ENCODE data around the gene GRIN2A.

GRIN2A gene

DNA sequence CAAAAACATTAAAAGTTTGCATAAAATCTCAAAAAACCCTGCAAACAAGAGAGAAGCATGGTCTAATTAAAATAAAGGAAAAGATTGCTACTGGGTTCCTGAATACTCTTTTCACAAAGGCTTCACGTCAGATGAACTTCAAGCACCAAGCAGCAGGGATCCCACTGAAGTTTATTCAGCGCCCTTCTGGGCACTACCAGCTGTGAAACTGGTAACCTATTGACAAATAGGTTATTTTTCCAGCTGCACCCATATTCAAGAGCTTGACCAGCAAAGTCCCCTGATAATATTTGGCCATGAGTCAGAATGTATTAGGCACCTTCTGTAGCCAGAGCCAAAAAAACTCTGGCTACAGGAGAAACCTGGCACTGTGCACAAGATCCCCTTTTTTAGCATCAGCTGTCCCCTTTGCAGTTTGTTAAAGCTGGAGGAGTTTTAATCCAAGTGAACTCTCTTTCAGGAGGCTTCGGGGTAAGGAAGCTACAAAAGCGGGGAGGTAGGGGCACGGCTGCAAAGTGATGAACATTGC lies 60.3 kb downstream of the GRIN2A start:
- no peak for DNase-seq
- Histone ChIP-seq H3K27me3 (replicated peaks in 2 of 5; ENCODE audit: control insufficient read depth in 4 of 5, insufficient read depth in 5 of 5, low read length in 4 of 5) (peaks cover 0 to 32% (median 4%) of the 10 kb centered on the region in 5 experiments), H3K27ac (ENCODE audit: insufficient read depth in 1 of 2, low read depth in 1 of 2, low read length in 2 of 2, poor library complexity in 1 of 2, severe bottlenecking in 2 of 2) (no peak overlapping the region), H3K9me3 (ENCODE audit: control extremely low read depth in 1 of 5, control insufficient read depth in 4 of 5, insufficient read depth in 2 of 5, low read depth in 1 of 5, low read length in 4 of 5) (no peaks in the 10 kb centered on the region), H3K4me3 (ENCODE audit: control insufficient read depth in 1 of 7, extremely low read depth in 1 of 7, insufficient read depth in 4 of 7, low read depth in 2 of 7, low read length in 6 of 7) (no peak overlapping the region), H3K36me3 (ENCODE audit: control insufficient read depth in 4 of 4, insufficient read depth in 4 of 4, low read length in 3 of 4) (no peaks in the 10 kb centered on the region), H3K4me1 (ENCODE audit: control extremely low read depth in 1 of 4, control insufficient read depth in 4 of 4, insufficient read depth in 4 of 4, low read length in 3 of 4) (no peaks in the 10 kb centered on the region)
- ChIA-PET CTCF (no interaction called here), POLR2A (no interaction called here)
- WGBS (ENCODE audit: insufficient coverage), result 85% methylated on average over 5 of the region's 5 CpGs

DNA sequence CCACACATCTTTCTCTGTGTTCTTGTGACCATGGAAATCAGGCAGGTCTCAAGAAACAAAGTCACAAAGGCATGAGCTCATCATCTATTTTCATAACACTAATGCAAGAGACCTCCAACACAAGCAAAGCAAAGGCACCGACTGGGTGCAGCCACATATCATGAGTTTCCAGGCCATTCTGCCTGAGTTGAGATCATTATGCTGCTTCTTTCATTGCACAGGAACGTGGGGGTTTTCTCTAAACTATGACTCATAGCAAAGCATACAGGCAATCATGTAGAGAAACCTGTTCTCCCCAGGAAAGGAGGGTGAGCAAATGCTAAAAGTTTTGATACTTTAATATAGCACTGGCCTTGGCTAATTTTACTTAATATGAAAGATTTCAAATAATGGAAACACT lies 60.7 kb downstream of the GRIN2A start:
- no peak overlapping the region for H3K4me3 ChIP-seq (ENCODE audit: control insufficient read depth in 1 of 7, extremely low read depth in 1 of 7, insufficient read depth in 4 of 7, low read depth in 2 of 7, low read length in 6 of 7)
- no peak for DNase-seq
- 60% methylated on average over 1 of the region's 2 CpGs for WGBS (ENCODE audit: insufficient coverage)
- CTCF ChIA-PET, result no interaction called here
- no peaks in the 10 kb centered on the region for H3K4me1 ChIP-seq (ENCODE audit: control extremely low read depth in 1 of 4, control insufficient read depth in 4 of 4, insufficient read depth in 4 of 4, low read length in 3 of 4)
- H3K9me3 ChIP-seq (ENCODE audit: control extremely low read depth in 1 of 5, control insufficient read depth in 4 of 5, insufficient read depth in 2 of 5, low read depth in 1 of 5, low read length in 4 of 5), result no peaks in the 10 kb centered on the region
- H3K27ac ChIP-seq (ENCODE audit: insufficient read depth in 1 of 2, low read depth in 1 of 2, low read length in 2 of 2, poor library complexity in 1 of 2, severe bottlenecking in 2 of 2), result no peak overlapping the region
- H3K36me3 ChIP-seq (ENCODE audit: control insufficient read depth in 4 of 4, insufficient read depth in 4 of 4, low read length in 3 of 4), result no peaks in the 10 kb centered on the region
- peaks cover 0 to 32% (median 7%) of the 10 kb centered on the region in 5 experiments for H3K27me3 ChIP-seq (replicated peaks in 2 of 5; ENCODE audit: control insufficient read depth in 4 of 5, insufficient read depth in 5 of 5, low read length in 4 of 5)
- POLR2A ChIA-PET, result no interaction called here

DNA sequence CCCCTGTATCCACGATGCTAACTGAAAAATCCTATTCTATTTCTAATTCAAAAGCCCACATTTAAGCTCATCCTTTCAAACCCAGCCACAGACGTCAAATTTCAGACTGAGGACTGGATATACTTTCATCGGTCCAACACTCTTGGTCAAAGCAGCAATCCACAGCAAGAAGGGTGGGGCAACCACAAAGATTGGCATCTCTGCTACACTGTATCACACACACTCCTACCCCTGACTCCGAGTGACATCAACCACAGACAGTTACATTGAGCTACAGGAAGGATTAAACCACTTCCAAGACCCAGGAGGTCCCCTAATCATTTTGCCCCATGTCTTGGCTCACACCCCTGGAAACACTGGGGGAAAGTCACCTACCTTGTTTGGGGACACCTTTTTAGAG lies 61.3 kb downstream of the GRIN2A start:
- no peaks in the 10 kb centered on the region for H3K9me3 ChIP-seq (ENCODE audit: control extremely low read depth in 1 of 5, control insufficient read depth in 4 of 5, insufficient read depth in 2 of 5, low read depth in 1 of 5, low read length in 4 of 5)
- H3K36me3 ChIP-seq (ENCODE audit: control insufficient read depth in 4 of 4, insufficient read depth in 4 of 4, low read length in 3 of 4), result no peaks in the 10 kb centered on the region
- no peak overlapping the region for H3K27ac ChIP-seq (ENCODE audit: insufficient read depth in 1 of 2, low read depth in 1 of 2, low read length in 2 of 2, poor library complexity in 1 of 2, severe bottlenecking in 2 of 2)
- H3K4me1 ChIP-seq (ENCODE audit: control extremely low read depth in 1 of 4, control insufficient read depth in 4 of 4, insufficient read depth in 4 of 4, low read length in 3 of 4), result no peaks in the 10 kb centered on the region
- H3K27me3 ChIP-seq (replicated peaks in 2 of 5; ENCODE audit: control insufficient read depth in 4 of 5, insufficient read depth in 5 of 5, low read length in 4 of 5), result peaks cover 0 to 32% (median 7%) of the 10 kb centered on the region in 5 experiments
- no peak overlapping the region for H3K4me3 ChIP-seq (ENCODE audit: control insufficient read depth in 1 of 7, extremely low read depth in 1 of 7, insufficient read depth in 4 of 7, low read depth in 2 of 7, low read length in 6 of 7)
- DNase-seq, result no peak
- CTCF ChIA-PET, result no interaction called here
- POLR2A ChIA-PET, result no interaction called here
- WGBS (ENCODE audit: insufficient coverage), result 92% methylated on average over 3 of the region's 4 CpGs

DNA sequence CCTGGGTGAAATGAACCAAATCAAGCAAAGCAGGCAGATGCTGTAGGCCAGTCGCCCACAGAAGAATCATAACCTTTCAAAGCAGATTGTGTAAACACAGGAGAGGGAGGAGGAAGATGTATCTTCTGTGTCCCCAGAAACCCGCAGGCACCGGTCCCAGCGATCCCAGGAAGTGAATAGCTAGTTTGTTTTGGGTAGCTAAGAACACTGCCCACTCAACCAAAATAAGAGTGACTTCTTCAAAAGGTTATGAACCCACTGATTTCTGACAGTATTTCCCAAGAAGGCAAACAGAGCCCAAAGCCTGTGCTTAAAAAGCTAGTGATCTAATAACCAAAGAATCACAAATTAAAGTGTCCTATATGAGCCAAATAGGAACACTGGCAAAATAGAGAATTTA lies 67.8 kb downstream of the GRIN2A start:
- Histone ChIP-seq H3K4me1 (ENCODE audit: control extremely low read depth in 1 of 4, control insufficient read depth in 4 of 4, insufficient read depth in 4 of 4, low read length in 3 of 4) (no peaks in the 10 kb centered on the region), H3K27ac (ENCODE audit: insufficient read depth in 1 of 2, low read depth in 1 of 2, low read length in 2 of 2, poor library complexity in 1 of 2, severe bottlenecking in 2 of 2) (no peak overlapping the region), H3K36me3 (ENCODE audit: control insufficient read depth in 4 of 4, insufficient read depth in 4 of 4, low read length in 3 of 4) (no peaks in the 10 kb centered on the region), H3K27me3 (replicated peaks in 2 of 5; ENCODE audit: control insufficient read depth in 4 of 5, insufficient read depth in 5 of 5, low read length in 4 of 5) (peaks cover 0 to 3% (median 0%) of the 10 kb centered on the region in 5 experiments), H3K9me3 (ENCODE audit: control extremely low read depth in 1 of 5, control insufficient read depth in 4 of 5, insufficient read depth in 2 of 5, low read depth in 1 of 5, low read length in 4 of 5) (no peaks in the 10 kb centered on the region), H3K4me3 (ENCODE audit: control insufficient read depth in 1 of 7, extremely low read depth in 1 of 7, insufficient read depth in 4 of 7, low read depth in 2 of 7, low read length in 6 of 7) (no peak overlapping the region)
- DNase-seq, result no peak
- ChIA-PET CTCF (no interaction called here), POLR2A (no interaction called here)
- 100% methylated on average over 1 of the region's 4 CpGs for WGBS (ENCODE audit: insufficient coverage)

DNA sequence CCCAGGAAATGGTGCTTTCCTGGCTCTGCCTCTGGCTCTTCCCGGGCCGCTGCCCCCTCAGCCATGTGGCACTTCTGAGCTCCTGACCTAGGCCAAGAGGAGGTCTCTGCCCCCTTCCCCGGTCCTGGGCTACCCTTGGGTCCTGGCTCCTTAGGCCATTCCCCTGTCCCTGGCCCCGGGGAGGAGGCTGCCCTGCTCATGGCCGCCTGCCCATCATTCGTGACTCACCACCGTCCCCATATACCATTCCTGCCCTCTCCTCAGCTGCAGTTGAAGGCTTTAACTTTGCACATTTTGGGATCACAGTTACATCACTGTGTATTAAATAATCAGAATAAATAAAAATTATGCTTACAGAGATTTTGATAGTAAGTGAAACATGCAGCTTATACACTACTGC lies 69.0 kb downstream of the GRIN2A start:
- CTCF ChIA-PET, result no interaction called here
- peaks cover 0 to 3% (median 0%) of the 10 kb centered on the region in 5 experiments for H3K27me3 ChIP-seq (replicated peaks in 2 of 5; ENCODE audit: control insufficient read depth in 4 of 5, insufficient read depth in 5 of 5, low read length in 4 of 5)
- H3K4me3 ChIP-seq (ENCODE audit: control insufficient read depth in 1 of 7, extremely low read depth in 1 of 7, insufficient read depth in 4 of 7, low read depth in 2 of 7, low read length in 6 of 7), result no peak overlapping the region
- no peaks in the 10 kb centered on the region for H3K9me3 ChIP-seq (ENCODE audit: control extremely low read depth in 1 of 5, control insufficient read depth in 4 of 5, insufficient read depth in 2 of 5, low read depth in 1 of 5, low read length in 4 of 5)
- H3K4me1 ChIP-seq (ENCODE audit: control extremely low read depth in 1 of 4, control insufficient read depth in 4 of 4, insufficient read depth in 4 of 4, low read length in 3 of 4), result no peaks in the 10 kb centered on the region
- H3K27ac ChIP-seq (ENCODE audit: insufficient read depth in 1 of 2, low read depth in 1 of 2, low read length in 2 of 2, poor library complexity in 1 of 2, severe bottlenecking in 2 of 2), result no peak overlapping the region
- no peaks in the 10 kb centered on the region for H3K36me3 ChIP-seq (ENCODE audit: control insufficient read depth in 4 of 4, insufficient read depth in 4 of 4, low read length in 3 of 4)
- DNase-seq, result no peak
- WGBS (ENCODE audit: insufficient coverage), result 57% methylated on average over 3 of the region's 7 CpGs
- POLR2A ChIA-PET, result no interaction called here

DNA sequence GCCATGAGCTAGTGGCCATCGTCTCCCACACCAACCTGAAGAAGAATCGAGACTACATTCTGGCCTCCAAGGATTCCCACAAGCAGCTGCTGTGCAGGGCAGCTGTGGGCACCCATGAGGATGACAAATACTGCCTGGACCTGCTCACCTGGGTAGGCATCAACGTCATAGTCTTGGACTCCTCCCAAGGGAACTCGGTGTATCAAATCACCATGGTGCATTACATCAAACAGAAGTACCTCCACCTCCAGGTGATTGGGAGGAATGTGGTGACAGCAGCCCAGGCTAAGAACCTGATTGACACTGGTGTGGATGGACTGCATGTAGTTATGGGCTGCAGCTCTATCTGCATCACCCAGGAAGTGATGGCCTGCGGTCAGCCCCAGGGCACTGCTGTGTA lies 70.2 kb downstream of the GRIN2A start:
- WGBS (ENCODE audit: insufficient coverage), result 98% methylated on average over 3 of the region's 5 CpGs
- Histone ChIP-seq H3K4me3 (ENCODE audit: control insufficient read depth in 1 of 7, extremely low read depth in 1 of 7, insufficient read depth in 4 of 7, low read depth in 2 of 7, low read length in 6 of 7) (no peak overlapping the region), H3K4me1 (ENCODE audit: control extremely low read depth in 1 of 4, control insufficient read depth in 4 of 4, insufficient read depth in 4 of 4, low read length in 3 of 4) (no peaks in the 10 kb centered on the region), H3K27ac (ENCODE audit: insufficient read depth in 1 of 2, low read depth in 1 of 2, low read length in 2 of 2, poor library complexity in 1 of 2, severe bottlenecking in 2 of 2) (no peak overlapping the region), H3K27me3 (replicated peaks in 2 of 5; ENCODE audit: control insufficient read depth in 4 of 5, insufficient read depth in 5 of 5, low read length in 4 of 5) (peaks cover 0 to 3% (median 0%) of the 10 kb centered on the region in 5 experiments), H3K9me3 (ENCODE audit: control extremely low read depth in 1 of 5, control insufficient read depth in 4 of 5, insufficient read depth in 2 of 5, low read depth in 1 of 5, low read length in 4 of 5) (peaks cover 0 to under 1% (median 0%) of the 10 kb centered on the region in 5 experiments), H3K36me3 (ENCODE audit: control insufficient read depth in 4 of 4, insufficient read depth in 4 of 4, low read length in 3 of 4) (no peaks in the 10 kb centered on the region)
- POLR2A ChIA-PET, result no interaction called here
- CTCF ChIA-PET, result no interaction called here
- no peak for DNase-seq

DNA sequence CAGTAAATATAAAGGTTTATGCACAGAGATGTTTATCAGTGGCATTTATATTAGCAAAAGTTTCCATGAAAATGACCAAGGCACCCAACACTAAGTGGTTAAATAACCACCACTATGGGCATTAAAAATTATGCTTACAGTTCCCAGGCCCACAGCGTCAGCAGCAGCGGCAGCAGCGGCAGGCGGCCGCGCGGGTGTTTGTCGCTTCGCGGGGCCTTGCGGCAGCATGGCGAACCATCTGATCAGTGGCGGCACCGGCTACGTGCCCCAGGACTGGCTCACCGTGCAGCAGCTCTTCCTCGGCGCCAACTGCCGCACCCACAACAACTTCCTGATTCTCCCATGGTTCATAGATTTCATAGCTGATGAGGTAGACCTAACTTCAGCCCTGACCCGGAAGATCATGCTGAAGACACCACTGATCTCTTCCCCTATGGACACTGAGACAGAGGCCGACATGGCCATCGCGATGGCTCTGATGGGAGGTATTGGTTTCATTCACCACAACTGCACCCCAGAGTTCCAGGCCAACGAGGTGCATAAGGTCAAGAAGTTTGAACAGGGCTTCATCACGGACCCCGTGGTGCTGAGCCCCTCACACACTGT lies 71.0 kb downstream of the GRIN2A start:
- Histone ChIP-seq H3K27me3 (replicated peaks in 2 of 5; ENCODE audit: control insufficient read depth in 4 of 5, insufficient read depth in 5 of 5, low read length in 4 of 5) (peaks cover 0 to 2% (median 0%) of the 10 kb centered on the region in 5 experiments), H3K27ac (ENCODE audit: insufficient read depth in 1 of 2, low read depth in 1 of 2, low read length in 2 of 2, poor library complexity in 1 of 2, severe bottlenecking in 2 of 2) (no peak overlapping the region), H3K9me3 (ENCODE audit: control extremely low read depth in 1 of 5, control insufficient read depth in 4 of 5, insufficient read depth in 2 of 5, low read depth in 1 of 5, low read length in 4 of 5) (peaks cover 0 to 1% (median 0%) of the 10 kb centered on the region in 5 experiments), H3K36me3 (ENCODE audit: control insufficient read depth in 4 of 4, insufficient read depth in 4 of 4, low read length in 3 of 4) (no peaks in the 10 kb centered on the region), H3K4me1 (ENCODE audit: control extremely low read depth in 1 of 4, control insufficient read depth in 4 of 4, insufficient read depth in 4 of 4, low read length in 3 of 4) (no peaks in the 10 kb centered on the region), H3K4me3 (ENCODE audit: control insufficient read depth in 1 of 7, extremely low read depth in 1 of 7, insufficient read depth in 4 of 7, low read depth in 2 of 7, low read length in 6 of 7) (no peak overlapping the region)
- DNase-seq, result no peak
- 88% methylated on average over 22 of the region's 26 CpGs for WGBS (ENCODE audit: insufficient coverage)
- ChIA-PET CTCF (no interaction called here), POLR2A (no interaction called here)

Data from common myeloid progenitor, CD34-positive (primary cell).